Endodermal cell (in vitro differentiated cells): Measurements from ENCODE around the gene SH3BGRL. TPM values are rescaled to one million over a fixed set of nuclear protein-coding genes. Genes with fewer than 3 reads are reported as not detected.

Experiments used
- DNase-seq: peaks from one replicate; pipeline ENCODE4 v3.0.0-alpha.2; 2017
- H3K27ac ChIP-seq: 2 replicates; pipeline ENCODE4 v1.5.1; 2013; ENCODE audit warnings: mild to moderate bottlenecking, low read depth, low read length, moderate library complexity
- H3K27me3 ChIP-seq: 2 replicates; pipeline ENCODE4 v1.6.1; 2013; ENCODE audit warnings: mild to moderate bottlenecking, low read length, moderate library complexity; ENCODE audit not compliant: insufficient read depth, control insufficient read depth, poor library complexity, severe bottlenecking
- H3K36me3 ChIP-seq: 2 replicates; pipeline ENCODE4 v1.7.0; 2013; ENCODE audit warnings: mild to moderate bottlenecking, low read length, moderate library complexity; ENCODE audit not compliant: control insufficient read depth, insufficient read depth
- H3K4me1 ChIP-seq: one replicate; pipeline ENCODE4 v1.7.0; 2013; ENCODE audit warnings: low read length; ENCODE audit not compliant: control insufficient read depth, insufficient read depth
- H3K4me3 ChIP-seq: 2 replicates; pipeline ENCODE4 v1.5.1; 2013; ENCODE audit warnings: mild to moderate bottlenecking, low read length, moderate library complexity
- H3K9ac ChIP-seq: 2 replicates; pipeline ENCODE4 v1.6.1; 2013; ENCODE audit warnings: mild to moderate bottlenecking, low read length, moderate library complexity; ENCODE audit not compliant: poor library complexity, severe bottlenecking; ENCODE audit errors: extremely low read depth
- H3K9me3 ChIP-seq: 2 replicates; pipeline ENCODE4 v1.6.1; 2013; ENCODE audit warnings: mild to moderate bottlenecking, low read length, moderate library complexity; ENCODE audit not compliant: control insufficient read depth
- H3K27ac Mint-ChIP-seq: 2 replicates; pipeline ENCODE4 v1.8.0; 2020; ENCODE audit warnings: mixed read lengths
- H3K27me3 Mint-ChIP-seq: 2 replicates; pipeline ENCODE4 v1.8.0; 2021; ENCODE audit warnings: mild to moderate bottlenecking, mixed read lengths; ENCODE audit not compliant: insufficient read depth
- H3K36me3 Mint-ChIP-seq: 2 replicates; pipeline ENCODE4 v1.8.0; 2020; ENCODE audit warnings: low read depth, mixed read lengths
- H3K4me1 Mint-ChIP-seq: 2 replicates; pipeline ENCODE4 v1.8.0; 2020; ENCODE audit warnings: mixed read lengths
- H3K4me3 Mint-ChIP-seq: 2 replicates; pipeline ENCODE4 v1.8.0; 2020; ENCODE audit warnings: mild to moderate bottlenecking, moderate library complexity, mixed read lengths
- H3K9me3 Mint-ChIP-seq: 2 replicates; pipeline ENCODE4 v1.8.0; 2020; ENCODE audit warnings: mild to moderate bottlenecking, mixed read lengths
- CTCF ChIP-seq: fragments of 200-600 bp; sonication (generic); conservative IDR thresholded peaks from 2 replicates; pipeline ENCODE4 v1.5.0; 2021; ENCODE audit warnings: antibody characterized with exemption, mild to moderate bottlenecking
- WGBS, 2 experiments: methylation state at CpG; one replicate each; pipeline versions ENCODE4 v1.1.5 to v1.1.7; 2013; ENCODE audit warnings: missing lambda C conversion rate in 2 of 2, mixed read lengths in 1 of 2; ENCODE audit not compliant: insufficient coverage in 1 of 2, insufficient read length in 1 of 2; 5-methylcytosine and 5-hydroxymethylcytosine counted together
- total RNA-seq, 2 donors: library from RNA; stranded (reverse); fragmentation: NEBNext Ultra II Directional in 1 of 2; extraction: Animal tissue kit (Norgen Biotek cat#: 25700) in 1 of 2; gene quantifications; 2 replicates in 1 of 2; 3 replicates in 1 of 2; pipeline ENCODE4 v1.2.1, GENCODE V29; 2021

SH3BGRL gene
- total RNA-seq, 2 donors from 2014 or later = 44.8 to 63.5 TPM

GRCh38 chrX:81261576-81261975 is 59.7 kb downstream of the SH3BGRL start:
- H3K27ac Mint-ChIP-seq = no peak overlapping the region
- TF ChIP-seq CTCF = no peak
- no peaks in the 10 kb centered on the region for H3K4me1 ChIP-seq

GRCh38 chrX:81263059-81263458 is 61.2 kb downstream of the SH3BGRL start:
- H3K27me3 Mint-ChIP-seq = no peaks in the 10 kb centered on the region
- peaks cover 7% of the 10 kb centered on the region for H3K4me1 Mint-ChIP-seq

More at GRCh38 chrX:81261576-81261975, 59.7 kb downstream of the SH3BGRL start:
- peaks cover 7% of the 10 kb centered on the region for H3K4me1 Mint-ChIP-seq
- Histone ChIP-seq H3K27ac (no peak overlapping the region), H3K27me3 (no peaks in the 10 kb centered on the region), H3K4me3 (no peak overlapping the region), H3K36me3 (no peaks in the 10 kb centered on the region), H3K9ac (no peak overlapping the region), H3K9me3 (no peaks in the 10 kb centered on the region)
- no peaks in the 10 kb centered on the region for H3K27me3 Mint-ChIP-seq
- no peaks in the 10 kb centered on the region for H3K36me3 Mint-ChIP-seq
- no peak for DNase-seq
- H3K9me3 Mint-ChIP-seq = peaks cover 39% of the 10 kb centered on the region
- 85% methylated on average over 2 of the region's 2 CpGs; no CpG with 5 or more reads in 1 of the 2 experiments for WGBS, 2 experiments
- H3K4me3 Mint-ChIP-seq = no peak overlapping the region

GRCh38 chrX:81278616-81279015 is 76.7 kb downstream of the SH3BGRL start:
- Histone ChIP-seq H3K9ac (no peak overlapping the region), H3K4me3 (no peak overlapping the region), H3K4me1 (no peaks in the 10 kb centered on the region), H3K36me3 (no peaks in the 10 kb centered on the region), H3K27me3 (no peaks in the 10 kb centered on the region), H3K9me3 (no peaks in the 10 kb centered on the region), H3K27ac (no peak overlapping the region)
- TF ChIP-seq CTCF = no peak
- 80 to 100% methylated on average over 1 to 2 of the region's 2 CpGs for WGBS, 2 experiments
- H3K27me3 Mint-ChIP-seq = no peaks in the 10 kb centered on the region
- H3K27ac Mint-ChIP-seq = no peak overlapping the region
- H3K9me3 Mint-ChIP-seq = peaks cover 57% of the 10 kb centered on the region
- H3K4me1 Mint-ChIP-seq = no peaks in the 10 kb centered on the region
- no peak for DNase-seq
- peaks cover 26% of the 10 kb centered on the region for H3K36me3 Mint-ChIP-seq
- H3K4me3 Mint-ChIP-seq = no peak overlapping the region

More at GRCh38 chrX:81263059-81263458, 61.2 kb downstream of the SH3BGRL start:
- no peak for TF ChIP-seq CTCF
- Histone ChIP-seq H3K4me3 (no peak overlapping the region), H3K9me3 (no peaks in the 10 kb centered on the region), H3K27me3 (no peaks in the 10 kb centered on the region), H3K4me1 (no peaks in the 10 kb centered on the region), H3K9ac (no peak overlapping the region), H3K27ac (peak overlapping the region; percentile 60), H3K36me3 (no peaks in the 10 kb centered on the region)
- Mint-ChIP-seq H3K9me3 (peaks cover 48% of the 10 kb centered on the region), H3K36me3 (no peaks in the 10 kb centered on the region), H3K27ac (no peak overlapping the region), H3K4me3 (no peak overlapping the region)
- WGBS, 2 experiments = 70% methylated on average over 2 of the region's 2 CpGs; no CpG with 5 or more reads in 1 of the 2 experiments
- no peak for DNase-seq
